GM19397 (cell line): ENCODE results near the gene EXOC3.

ENCODE experiments used
- ATAC-seq: cut with Tn5 transposase; IDR thresholded peaks from one replicate; pipeline ENCODE4 v1.9.1; 2021; ENCODE audit warnings: mild to moderate bottlenecking, moderate library complexity; ENCODE audit not compliant: unreplicated experiment

EXOC3 gene

GRCh38 chr5:424301-425110 is 18.5 kb upstream of the EXOC3 start:
- ATAC-seq = peak; percentile 84

DNA sequence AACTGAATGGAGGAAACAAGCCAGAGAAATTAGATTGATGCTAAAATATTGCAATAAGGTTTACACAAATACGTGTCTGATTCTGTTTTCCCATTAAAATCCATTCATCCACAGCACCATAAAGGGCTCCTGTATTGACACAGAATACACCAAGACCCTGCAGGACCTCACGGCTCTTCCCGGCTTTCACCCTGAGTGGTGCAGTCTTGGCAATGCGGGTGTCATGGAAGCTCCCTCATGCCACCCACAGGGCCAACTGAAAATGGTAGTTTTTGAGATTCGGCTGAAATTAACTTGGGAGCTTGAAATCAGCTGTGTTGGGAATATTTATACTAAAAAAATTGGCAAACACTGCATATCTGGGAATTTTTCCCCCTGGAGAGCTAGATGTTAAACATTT is 17.3 kb upstream of the EXOC3 start:
- no peak for ATAC-seq

DNA sequence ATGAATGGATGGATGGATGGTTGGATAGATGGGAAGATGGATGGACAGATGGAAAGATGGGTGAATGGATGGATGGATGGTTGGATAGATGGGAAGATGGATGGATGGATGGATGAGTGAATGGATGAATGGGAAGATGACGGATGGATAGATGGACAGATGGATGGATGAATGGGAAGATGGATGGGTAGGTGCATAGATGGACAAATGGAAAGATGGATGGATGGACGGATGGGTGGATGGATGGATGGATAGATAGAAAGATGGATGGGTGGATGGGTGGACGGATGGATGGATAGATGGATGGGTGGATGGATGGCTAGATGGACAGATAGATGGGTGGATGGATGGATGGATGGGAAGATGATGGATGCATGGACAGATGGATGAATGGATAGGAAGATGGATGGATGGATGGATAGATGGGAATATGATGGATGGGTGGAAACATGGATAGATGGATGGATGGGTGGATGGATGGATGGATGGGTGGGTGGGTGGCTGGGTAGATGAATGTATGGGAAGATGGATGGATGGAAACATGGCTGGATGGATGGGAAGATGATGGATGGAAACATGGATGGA is 16.5 kb upstream of the EXOC3 start:
- ATAC-seq = no peak

- ATAC-seq = no peak
Observed at GRCh38 chr5:427415-428087, 15.4 kb upstream of the EXOC3 start.

- no peak for ATAC-seq
Observed at GRCh38 chr5:428219-428618, 14.8 kb upstream of the EXOC3 start.

GRCh38 chr5:428754-429452 is 14.1 kb upstream of the EXOC3 start:
- no peak for ATAC-seq

DNA sequence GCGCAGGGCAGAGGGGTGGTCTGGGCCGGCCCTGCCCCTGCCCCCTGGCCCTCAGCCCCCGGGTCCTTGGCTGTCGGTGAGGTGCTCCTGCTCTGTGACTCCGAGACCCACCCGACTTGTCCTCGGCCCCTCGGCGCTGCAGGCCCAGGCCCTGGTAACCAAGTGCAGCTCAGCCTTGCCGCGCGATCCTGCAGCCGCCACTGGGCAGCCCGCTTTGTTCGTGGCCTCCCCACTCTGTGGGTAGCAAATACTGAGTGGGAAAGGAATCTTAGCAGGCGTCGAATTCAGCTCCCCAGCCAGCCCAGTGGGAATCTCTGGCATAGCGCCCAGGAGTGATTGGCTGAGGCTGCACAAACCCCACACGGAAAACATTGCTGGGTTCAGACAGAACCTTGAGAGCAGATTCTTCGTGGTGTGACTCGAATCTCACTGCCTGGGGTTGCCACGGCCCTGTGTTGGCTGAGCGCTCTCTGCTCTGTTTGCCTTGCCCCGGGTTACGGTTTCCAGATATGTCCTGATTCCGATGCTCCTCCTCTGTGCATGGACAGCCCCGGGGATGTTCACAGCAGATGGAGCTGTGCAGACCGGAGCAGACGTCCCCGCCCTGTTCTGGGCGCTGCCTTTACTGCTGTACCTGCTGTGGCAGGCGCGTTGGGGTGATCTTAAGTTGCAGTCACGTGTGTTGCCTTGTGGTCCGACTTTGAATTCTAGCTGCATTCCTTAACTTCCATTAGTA is 13.4 kb upstream of the EXOC3 start:
- ATAC-seq = no peak

DNA sequence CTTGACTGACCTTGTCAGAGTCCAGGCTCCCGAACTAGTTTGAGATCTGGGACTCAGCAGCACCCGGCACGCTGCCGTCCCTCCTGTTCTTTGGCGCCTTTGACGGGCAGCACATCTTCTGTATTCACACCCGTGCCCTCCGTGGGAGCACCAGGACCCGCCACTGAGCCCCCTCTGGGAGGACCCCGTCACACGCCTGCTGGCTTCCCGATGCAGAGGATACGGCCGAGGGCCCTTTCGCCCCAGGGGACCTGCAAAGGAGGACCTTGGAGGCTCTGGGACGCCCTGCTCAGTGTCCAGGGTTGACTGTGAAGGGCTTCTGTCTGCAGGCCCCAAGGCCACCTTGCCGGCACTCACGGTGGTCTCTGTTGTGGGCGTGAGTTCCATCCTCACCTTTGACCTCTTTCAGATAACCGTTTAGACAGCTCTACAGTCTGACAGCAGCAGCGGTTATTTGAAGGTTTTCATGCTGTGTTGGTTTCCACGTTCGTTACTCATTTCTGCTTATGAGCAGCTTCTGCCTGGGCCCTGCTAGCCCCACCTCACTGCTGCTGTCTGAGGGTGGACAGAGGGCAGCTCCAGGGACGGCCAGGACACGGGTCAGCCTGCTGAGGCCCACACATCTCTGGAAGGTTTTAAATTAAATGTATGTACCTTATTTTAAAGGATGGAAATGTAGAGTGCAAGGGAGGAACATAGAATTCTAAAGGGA is 12.6 kb upstream of the EXOC3 start:
- no peak for ATAC-seq

- ATAC-seq = no peak
Observed at GRCh38 chr5:431001-431710, 11.8 kb upstream of the EXOC3 start.

GRCh38 chr5:431711-432050 is 11.3 kb upstream of the EXOC3 start:
- no peak for ATAC-seq

DNA sequence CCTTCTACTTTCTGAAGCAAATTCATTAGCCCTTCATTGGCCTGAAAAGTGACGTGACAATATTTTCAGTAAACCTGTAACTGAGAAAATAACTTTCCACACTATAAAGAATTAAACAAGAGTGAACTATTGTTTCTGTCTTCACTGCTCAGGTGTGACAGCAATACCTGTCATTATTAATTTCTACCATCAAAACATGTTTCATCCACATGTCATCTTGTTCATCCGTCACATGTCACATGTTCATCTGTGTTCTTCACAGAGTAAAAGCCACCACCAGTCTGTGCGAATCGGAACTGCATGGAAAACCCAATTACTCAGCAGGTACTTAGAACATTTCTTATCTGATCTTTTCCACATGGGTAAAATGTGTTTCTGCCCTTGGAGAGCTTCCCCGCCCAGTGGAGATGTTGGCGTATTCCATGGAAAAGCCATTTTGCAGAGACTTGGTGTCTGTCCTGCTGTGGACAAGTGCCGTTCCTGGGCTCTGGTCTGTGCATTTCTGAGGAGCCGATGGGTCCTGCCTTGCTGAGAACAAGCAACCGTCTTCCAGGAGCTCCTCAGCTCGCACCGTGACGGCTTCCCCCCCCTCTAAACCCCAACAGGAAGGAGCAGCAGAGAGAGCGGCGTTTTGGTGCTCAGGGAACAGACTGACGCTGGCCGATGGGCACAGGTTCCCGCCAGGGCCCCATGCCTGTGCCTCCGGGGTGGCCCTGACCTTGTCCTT is 10.6 kb upstream of the EXOC3 start:
- ATAC-seq = no peak

GRCh38 chr5:432928-433791 is 9.8 kb upstream of the EXOC3 start:
- ATAC-seq = no peak

DNA sequence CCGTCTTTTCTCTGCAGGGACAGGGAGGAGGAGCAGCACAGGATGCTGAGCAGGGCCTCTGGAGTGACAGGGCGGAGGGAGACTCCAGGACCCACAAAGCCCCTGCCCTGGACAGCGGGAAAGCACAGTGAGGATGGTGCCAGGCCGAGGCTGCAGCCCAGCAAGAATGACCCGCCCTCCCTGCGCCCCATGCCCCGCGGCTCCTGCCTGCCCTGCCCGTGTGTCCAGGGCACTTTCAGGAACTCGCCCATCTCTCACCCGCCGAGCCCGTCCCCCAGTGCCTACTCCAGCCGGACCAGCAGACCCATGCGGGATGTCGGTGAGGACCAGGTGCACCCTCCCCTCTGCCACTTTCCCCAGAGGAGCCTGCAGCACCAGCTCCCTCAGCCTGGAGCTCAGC is 9.1 kb upstream of the EXOC3 start:
- no peak for ATAC-seq

DNA sequence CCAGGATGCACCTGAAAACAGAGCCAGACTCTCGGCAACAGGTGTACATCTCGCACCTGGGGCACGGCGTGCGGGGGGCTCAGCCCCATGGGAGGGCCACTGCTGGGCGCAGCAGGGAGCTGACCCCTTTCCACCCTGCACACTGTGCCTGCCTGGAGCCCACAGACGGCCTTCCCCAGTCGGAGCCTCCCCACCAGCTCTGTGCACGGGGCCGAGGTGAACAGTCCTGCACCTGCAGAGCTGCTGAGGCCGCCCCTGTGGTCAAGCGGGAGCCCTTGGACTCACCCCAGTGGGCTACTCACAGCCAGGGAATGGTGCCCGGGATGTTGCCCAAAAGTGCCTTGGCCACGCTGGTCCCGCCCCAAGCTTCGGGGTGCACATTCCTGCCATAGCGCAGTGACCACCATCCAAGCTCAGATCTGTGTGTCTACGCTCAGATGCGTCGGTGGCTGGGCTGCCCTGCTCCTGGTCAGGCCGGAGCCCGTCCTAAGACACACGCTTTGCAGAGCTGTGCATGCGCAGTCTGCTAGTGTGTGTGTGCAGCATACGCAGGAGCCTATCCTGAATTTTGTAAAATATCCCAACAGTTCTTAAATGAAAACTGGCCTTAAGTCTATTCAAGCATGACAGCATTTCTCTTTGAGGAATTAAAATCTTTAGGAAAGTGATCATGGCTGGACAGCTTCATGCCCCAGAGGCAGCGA is 8.4 kb upstream of the EXOC3 start:
- ATAC-seq = no peak

DNA sequence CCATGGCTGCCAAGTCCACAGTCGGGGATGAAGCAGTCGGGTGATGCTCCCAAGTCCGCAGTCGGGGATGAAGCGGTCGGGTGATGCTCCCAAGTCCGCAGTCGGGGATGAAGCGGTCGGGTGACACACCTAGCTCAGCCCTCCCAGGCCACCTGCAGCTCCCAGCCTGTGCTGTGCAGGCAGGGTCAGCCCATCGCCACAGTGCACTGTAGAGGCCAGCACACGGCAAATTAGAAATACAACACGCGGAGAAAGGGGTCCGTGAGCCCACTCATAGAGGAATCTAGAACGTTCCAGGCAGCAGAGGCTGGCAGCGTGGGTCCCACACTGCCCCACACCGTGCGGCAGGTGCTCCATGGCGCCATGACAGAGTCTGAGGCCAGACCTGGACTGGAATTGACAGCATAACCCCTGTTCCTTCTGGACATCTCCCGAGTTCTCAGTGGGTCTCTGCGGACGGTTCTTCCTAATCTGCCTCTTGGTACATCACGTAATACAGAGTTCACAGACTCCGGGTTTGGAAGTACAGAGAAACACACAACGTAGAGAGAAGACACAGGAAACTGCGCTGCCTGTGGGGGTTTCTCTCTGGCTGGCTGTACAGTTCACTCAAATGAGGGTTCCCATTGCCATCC is 7.7 kb upstream of the EXOC3 start:
- no peak for ATAC-seq

DNA sequence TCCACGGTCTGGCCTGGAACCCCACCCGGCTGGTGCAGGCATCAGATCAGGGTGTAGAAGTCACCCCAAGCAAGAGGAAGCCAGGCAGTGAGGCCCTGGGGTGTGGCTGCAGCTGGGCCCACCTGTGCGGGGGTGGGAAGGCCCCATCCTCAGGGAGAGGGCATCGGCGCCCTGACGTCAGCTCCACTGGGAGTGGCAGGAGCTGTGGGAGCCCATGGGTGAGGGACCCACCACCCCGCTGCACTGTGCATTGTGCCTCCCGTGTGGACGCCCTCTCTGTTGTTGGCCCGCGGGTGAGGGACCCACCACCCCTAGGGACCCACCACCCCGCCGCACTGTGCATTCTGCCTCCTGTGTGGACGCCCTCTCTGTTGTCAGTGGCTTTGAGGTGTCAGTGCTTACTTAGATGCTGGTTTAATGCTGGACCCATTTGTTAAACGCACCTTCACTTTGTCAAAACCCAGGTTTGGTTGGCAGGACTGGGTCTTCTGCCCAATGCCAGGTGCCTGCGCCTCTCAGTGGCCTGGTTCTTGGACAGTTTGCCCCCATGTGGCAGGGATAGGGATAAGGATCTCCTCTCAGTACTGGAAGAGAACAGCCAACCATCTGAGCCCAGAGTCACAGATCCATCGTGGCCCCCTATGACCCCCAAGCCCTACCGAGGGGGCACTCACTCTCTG is 6.9 kb upstream of the EXOC3 start:
- ATAC-seq = no peak

DNA sequence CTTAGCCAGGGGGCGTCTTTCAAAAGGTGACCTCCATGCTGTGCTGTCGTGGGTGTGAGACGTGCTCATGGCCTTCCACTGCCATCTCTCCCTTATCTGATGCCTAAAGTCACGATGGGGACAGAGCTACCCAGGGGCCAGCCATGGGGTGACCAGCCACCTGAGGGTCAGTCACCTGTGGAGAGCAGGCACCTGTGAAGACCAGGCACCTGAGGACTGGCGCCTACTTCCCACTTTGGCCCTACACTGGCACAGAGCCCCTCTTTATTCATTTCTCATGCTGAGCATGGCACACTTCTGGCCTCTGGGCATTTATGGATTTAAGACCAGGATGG is 6.4 kb upstream of the EXOC3 start:
- no peak for ATAC-seq
